WTC11 (cell line): ENCODE measurements around the gene CHKA. TPM values are rescaled to one million over a fixed set of nuclear protein-coding genes. Genes with fewer than 3 reads are reported as not detected.

Experiments
- ATAC-seq: fragments of 200-7000 bp; cut with Tn5 transposase; 2 replicates; pipeline ENCODE4 v1.10.0; 2021; ENCODE audit warnings: mild to moderate bottlenecking, moderate library complexity
- CTCF ChIA-PET: fragments of 300-600 bp; sonication (Branson Sonifier 250); formaldehyde crosslinking; loops from one replicate; lab custom pipeline; 2021; ENCODE audit warnings: antibody characterized with exemption; lab: Charles Lee
- POLR2A ChIA-PET: fragments of 350-600 bp; sonication (Branson Sonifier 250); formaldehyde crosslinking; loops from one replicate; lab custom pipeline; 2021; ENCODE audit warnings: antibody characterized with exemption; lab: Charles Lee
- DNase-seq: peaks from one replicate; pipeline ENCODE4 v3.0.0; 2021; ENCODE audit warnings: low spot score
- H3K27ac Mint-ChIP-seq: 2 replicates; pipeline ENCODE4 v1.8.0; 2021; ENCODE audit warnings: mixed read lengths
- H3K27me3 Mint-ChIP-seq: 2 replicates; pipeline ENCODE4 v1.8.0; 2021; ENCODE audit warnings: low read depth, mild to moderate bottlenecking, moderate library complexity, mixed read lengths
- H3K36me3 Mint-ChIP-seq: 2 replicates; pipeline ENCODE4 v1.8.0; 2021; ENCODE audit warnings: mixed read lengths
- H3K4me1 Mint-ChIP-seq: 2 replicates; pipeline ENCODE4 v1.8.0; 2022; ENCODE audit warnings: mixed read lengths
- H3K4me3 Mint-ChIP-seq: 2 replicates; pipeline ENCODE4 v1.8.0; 2021; ENCODE audit warnings: mild to moderate bottlenecking, moderate library complexity, mixed read lengths
- H3K9me3 Mint-ChIP-seq: 2 replicates; pipeline ENCODE4 v1.8.0; 2021; ENCODE audit warnings: mixed read lengths
- ATF2 ChIP-seq: sonication (generic); formaldehyde crosslinking; IDR thresholded peaks from 2 replicates; pipeline ENCODE4 v1.8.1; 2022; ENCODE audit warnings: low read depth, missing genetic modification reagents, borderline replicate concordance
- JAZF1 ChIP-seq: fragments of 250-450 bp; sonication (Bioruptor Pico); IDR thresholded peaks from 2 replicates; pipeline ENCODE4 v1.9.0; 2021; ENCODE audit warnings: moderate library complexity, mild to moderate bottlenecking, inconsistent platforms
- KAT7 ChIP-seq: sonication (generic); formaldehyde crosslinking; IDR thresholded peaks from 2 replicates; pipeline ENCODE4 v1.8.1; 2023; ENCODE audit warnings: missing genetic modification reagents, mild to moderate bottlenecking, borderline replicate concordance
- MYBL2 ChIP-seq: sonication (generic); formaldehyde crosslinking; IDR thresholded peaks from 2 replicates; pipeline ENCODE4 v1.8.1; 2023; ENCODE audit warnings: mild to moderate bottlenecking, moderate library complexity, missing genetic modification reagents
- PREB ChIP-seq: sonication (generic); formaldehyde crosslinking; IDR thresholded peaks from 2 replicates; pipeline ENCODE4 v1.8.1; 2022; ENCODE audit warnings: mild to moderate bottlenecking, missing genetic modification reagents, moderate library complexity, borderline replicate concordance
- SMAD4 ChIP-seq: sonication (generic); formaldehyde crosslinking; IDR thresholded peaks from 2 replicates; pipeline ENCODE4 v1.8.0; 2022; ENCODE audit warnings: mild to moderate bottlenecking, missing genetic modification reagents
- USF1 ChIP-seq: sonication (generic); formaldehyde crosslinking; IDR thresholded peaks from 2 replicates; pipeline ENCODE4 v1.8.0; 2022; ENCODE audit warnings: mild to moderate bottlenecking, missing genetic modification reagents
- total RNA-seq: library from RNA; stranded (reverse); gene quantifications from 3 replicates; pipeline ENCODE4 v1.2.3, GENCODE V29; 2021
- TF ChIP-seq, protein P1 (sequence below): sonication (generic); formaldehyde crosslinking; IDR thresholded peaks from 2 replicates; pipeline ENCODE4 v1.8.0; 2022; ENCODE audit warnings: mild to moderate bottlenecking, missing genetic modification reagents
- TF ChIP-seq, protein P2 (sequence below): sonication (generic); formaldehyde crosslinking; IDR thresholded peaks from 2 replicates; pipeline ENCODE4 v1.8.1; 2023; ENCODE audit warnings: mild to moderate bottlenecking, missing genetic modification reagents, borderline replicate concordance

CHKA gene
- total RNA-seq, 1 experiment from 2014 or later, result 76.1 TPM

DNA sequence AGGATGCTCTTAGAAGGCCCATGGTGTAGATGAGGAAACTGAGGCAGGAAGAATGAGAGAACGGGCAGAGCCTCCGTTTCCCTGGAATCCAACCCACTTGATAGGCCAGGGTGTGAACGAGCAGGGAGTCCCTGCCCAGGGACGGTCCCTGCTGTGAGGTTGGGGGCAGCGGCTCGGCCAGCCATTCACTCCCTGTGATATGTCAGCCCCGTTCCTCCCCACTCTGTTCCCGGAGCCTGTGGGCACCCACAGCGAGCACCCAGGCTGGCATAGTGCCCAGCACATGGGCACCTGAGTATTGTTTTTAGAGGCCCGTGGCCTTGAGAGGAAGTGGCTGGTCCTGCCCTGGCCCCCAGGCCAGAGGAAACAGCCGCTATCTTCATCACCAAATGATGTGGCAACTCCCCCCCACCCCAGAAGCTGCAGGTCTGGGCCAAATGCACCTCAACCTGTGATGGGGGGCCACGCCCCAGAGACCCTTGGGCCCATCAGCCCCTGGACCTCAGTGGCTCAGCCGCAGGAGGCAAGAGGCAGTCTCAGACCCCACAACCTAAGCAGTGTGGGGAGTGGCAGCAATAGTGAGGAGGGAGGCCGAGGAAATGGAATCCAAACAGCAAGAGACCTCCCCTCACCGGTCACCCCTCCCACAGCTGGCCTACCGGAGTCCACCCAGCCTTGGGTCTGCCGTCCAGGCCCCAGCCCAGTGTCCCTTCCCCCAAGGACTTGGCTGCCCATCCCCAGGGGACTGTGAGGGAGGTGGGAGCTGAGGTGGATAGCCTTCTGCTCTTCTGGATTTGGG, 108.9 kb downstream of the CHKA start:
- ATAC-seq (no peak), DNase-seq (no peak)
- ChIA-PET POLR2A (no interaction called here), CTCF (no interaction called here)
- no peaks in the 10 kb centered on the region for H3K36me3 Mint-ChIP-seq
- H3K4me3 Mint-ChIP-seq, result no peak overlapping the region
- no peak overlapping the region for H3K27ac Mint-ChIP-seq
- H3K27me3 Mint-ChIP-seq, result no peaks in the 10 kb centered on the region
- TF ChIP-seq ATF2, result no peak
- TF ChIP-seq SMAD4 (CRISPR knock-in tag), result no peak
- TF ChIP-seq MYBL2 (CRISPR knock-in tag), result no peak
- H3K4me1 Mint-ChIP-seq, result peaks cover 19% of the 10 kb centered on the region
- H3K9me3 Mint-ChIP-seq, result no peaks in the 10 kb centered on the region

GRCh38 chr11:68011051-68011943, 109.9 kb downstream of the CHKA start:
- H3K4me3 Mint-ChIP-seq, result no peak overlapping the region
- POLR2A ChIA-PET, result interaction anchor here (1.2 kb wide), 1 partner anchor 15 kb away, joined by 6 read pairs; no protein-coding TSS in a partner anchor

More at GRCh38 chr11:68011051-68011943, 109.9 kb downstream of the CHKA start:
- Mint-ChIP-seq H3K27ac (peak overlapping the region; percentile 60; the same call in 1 of the 2 replicates), H3K27me3 (no peaks in the 10 kb centered on the region), H3K36me3 (no peaks in the 10 kb centered on the region), H3K4me1 (peaks cover 19% of the 10 kb centered on the region), H3K9me3 (no peaks in the 10 kb centered on the region)
- DNase-seq (no peak), ATAC-seq (no peak)
- TF ChIP-seq, protein P1, sequence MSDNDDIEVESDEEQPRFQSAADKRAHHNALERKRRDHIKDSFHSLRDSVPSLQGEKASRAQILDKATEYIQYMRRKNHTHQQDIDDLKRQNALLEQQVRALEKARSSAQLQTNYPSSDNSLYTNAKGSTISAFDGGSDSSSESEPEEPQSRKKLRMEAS (CRISPR knock-in tag), result no peak
- no peak for TF ChIP-seq PREB
- no peak for TF ChIP-seq JAZF1 (CRISPR knock-in tag)
- TF ChIP-seq KAT7, result no peak
- TF ChIP-seq, protein P2, sequence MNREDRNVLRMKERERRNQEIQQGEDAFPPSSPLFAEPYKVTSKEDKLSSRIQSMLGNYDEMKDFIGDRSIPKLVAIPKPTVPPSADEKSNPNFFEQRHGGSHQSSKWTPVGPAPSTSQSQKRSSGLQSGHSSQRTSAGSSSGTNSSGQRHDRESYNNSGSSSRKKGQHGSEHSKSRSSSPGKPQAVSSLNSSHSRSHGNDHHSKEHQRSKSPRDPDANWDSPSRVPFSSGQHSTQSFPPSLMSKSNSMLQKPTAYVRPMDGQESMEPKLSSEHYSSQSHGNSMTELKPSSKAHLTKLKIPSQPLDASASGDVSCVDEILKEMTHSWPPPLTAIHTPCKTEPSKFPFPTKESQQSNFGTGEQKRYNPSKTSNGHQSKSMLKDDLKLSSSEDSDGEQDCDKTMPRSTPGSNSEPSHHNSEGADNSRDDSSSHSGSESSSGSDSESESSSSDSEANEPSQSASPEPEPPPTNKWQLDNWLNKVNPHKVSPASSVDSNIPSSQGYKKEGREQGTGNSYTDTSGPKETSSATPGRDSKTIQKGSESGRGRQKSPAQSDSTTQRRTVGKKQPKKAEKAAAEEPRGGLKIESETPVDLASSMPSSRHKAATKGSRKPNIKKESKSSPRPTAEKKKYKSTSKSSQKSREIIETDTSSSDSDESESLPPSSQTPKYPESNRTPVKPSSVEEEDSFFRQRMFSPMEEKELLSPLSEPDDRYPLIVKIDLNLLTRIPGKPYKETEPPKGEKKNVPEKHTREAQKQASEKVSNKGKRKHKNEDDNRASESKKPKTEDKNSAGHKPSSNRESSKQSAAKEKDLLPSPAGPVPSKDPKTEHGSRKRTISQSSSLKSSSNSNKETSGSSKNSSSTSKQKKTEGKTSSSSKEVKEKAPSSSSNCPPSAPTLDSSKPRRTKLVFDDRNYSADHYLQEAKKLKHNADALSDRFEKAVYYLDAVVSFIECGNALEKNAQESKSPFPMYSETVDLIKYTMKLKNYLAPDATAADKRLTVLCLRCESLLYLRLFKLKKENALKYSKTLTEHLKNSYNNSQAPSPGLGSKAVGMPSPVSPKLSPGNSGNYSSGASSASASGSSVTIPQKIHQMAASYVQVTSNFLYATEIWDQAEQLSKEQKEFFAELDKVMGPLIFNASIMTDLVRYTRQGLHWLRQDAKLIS (CRISPR knock-in tag), result no peak
- TF ChIP-seq USF1 (CRISPR knock-in tag), result no peak
- CTCF ChIA-PET, result interaction anchor here (1.1 to 2.2 kb wide), 7 partner anchors 8 to 198 kb away, joined by 3 to 11 read pairs (median 4); partner anchors contain the start of gene TCIRG1
